ENCODE results near the gene WDR88. TPM values are rescaled to one million over a fixed set of nuclear protein-coding genes. Genes with fewer than 3 reads are reported as not detected.
"Not testable (repeated sequence)": the region's sequence is repeated elsewhere in the genome, so short reads cannot be mapped to it uniquely, and the experiment has no call there.

WDR88 gene
- total RNA-seq, 1 donor from 2014 or later, result not detected

DNA sequence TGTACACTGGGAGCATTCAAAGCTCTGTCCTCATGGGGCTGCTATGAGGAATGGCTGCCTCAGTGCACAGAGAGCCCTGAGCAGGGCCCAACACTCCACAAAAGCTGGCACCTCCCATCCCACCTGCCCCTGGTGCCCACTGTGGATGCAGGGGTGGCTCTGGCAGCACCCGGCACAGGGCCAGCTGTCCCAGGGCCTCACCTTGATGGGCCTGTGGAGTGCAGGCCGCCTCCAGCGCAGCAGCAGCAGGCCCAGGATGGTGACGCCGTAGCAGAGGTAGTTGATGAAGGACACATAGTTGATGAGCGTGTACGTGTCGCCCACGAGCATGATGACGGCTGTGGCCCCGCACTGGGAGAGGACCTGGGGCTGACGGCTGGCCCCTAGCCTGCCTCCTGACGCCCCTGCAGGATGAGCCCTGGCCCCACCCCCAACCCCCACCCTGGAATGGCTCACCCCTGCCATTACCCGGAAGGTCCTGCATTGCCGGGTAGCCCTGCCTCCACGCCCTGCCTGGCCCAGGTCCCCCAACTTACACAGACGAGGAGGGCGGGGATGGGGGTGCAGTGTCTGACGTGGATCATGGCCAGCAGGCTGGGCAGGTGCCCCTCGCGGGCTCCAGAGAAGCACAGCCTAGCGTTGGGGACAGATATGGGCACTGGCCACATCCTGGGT is 78.5 kb downstream of the WDR88 start:
- no peak for DNase-seq (ENCODE audit: low spot score)

DNA sequence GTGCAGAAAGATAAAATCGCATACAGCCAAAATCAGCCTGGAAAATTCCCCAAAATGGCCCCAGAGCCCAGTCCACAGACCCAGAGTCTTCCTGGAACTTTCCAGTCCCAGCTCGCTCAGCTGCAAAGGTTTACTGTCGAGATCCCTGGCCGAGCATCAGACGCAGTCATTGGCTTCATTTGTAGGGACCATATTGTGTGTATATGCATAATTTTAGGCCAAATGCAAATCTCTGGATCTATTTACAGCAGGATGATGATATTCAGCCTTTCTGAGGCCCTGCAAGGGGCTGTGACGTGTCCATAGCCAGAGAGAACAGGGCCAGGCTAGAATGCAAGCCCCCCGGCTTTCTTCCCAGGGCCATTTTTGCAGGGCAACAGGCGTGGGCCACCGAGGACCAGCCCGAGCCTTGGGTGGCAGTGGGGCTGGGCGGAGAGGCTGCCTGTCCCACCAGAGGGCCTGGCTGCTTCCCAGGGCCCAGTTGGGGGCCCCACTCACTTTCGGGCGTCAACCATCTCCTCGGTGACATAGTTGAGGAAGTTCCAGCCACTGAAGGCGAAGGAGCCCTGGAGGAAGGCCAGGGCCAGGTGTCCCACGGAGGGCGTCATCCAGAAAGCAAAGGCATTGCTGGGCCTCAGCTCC is 80.0 kb downstream of the WDR88 start:
- DNase-seq (ENCODE audit: low spot score), result no peak

DNA sequence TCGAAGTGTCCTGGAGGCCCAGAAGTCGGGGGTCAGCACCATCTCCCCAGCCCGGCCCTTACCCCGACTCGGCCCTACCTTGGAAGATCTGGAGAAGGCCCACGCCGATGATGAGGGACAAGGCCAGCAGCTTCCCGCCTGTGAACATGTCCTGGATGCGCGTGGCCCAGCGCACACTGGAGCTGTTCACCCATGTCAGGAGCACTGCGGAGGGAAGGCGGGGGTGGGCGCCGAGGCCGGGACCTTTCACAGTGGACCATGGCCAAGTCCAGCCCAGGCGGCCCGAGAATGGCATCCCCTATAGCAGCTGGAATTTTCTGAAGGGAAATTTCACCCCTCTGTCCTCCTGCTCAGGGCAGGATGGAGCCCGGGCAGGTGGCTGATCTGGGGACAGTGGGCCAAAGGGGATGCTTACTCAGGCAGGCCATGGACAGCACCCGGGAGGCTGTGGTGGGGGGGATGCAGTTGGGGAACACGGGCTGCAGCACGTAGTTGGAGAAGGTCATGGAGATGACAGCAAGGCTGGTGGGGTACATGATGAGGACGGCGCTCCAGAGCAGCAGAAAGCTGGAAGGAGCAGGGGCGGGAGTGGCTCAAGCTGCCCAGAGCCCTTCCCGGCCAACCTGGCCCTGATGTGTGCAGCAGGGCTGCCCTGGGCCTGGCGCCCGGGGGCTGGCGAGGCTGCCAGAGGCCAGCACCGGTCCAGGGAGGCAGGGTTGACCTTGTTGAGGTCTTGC is 80.7 kb downstream of the WDR88 start:
- no peak for DNase-seq (ENCODE audit: low spot score)

DNA sequence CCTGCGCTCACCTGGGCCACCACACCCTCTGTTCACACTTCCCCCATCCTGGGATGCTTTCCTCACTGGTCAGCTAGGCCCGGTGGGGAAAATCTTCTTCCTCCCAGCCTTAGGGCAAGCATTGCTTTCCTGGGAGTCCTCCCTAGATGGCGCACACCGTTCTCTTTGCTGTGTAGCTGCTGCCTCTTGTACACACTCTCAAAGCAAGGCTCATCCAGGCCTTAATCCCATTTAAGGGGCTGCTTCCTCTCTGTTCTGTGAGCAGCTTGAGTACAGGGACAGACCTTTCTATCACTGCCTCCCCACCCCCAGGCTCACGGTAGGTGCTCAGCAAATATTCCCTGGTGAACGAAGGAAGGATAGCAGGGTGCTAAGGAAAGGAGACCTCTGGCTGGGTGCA is 82.7 kb downstream of the WDR88 start:
- DNase-seq (ENCODE audit: low spot score), result no peak

DNA sequence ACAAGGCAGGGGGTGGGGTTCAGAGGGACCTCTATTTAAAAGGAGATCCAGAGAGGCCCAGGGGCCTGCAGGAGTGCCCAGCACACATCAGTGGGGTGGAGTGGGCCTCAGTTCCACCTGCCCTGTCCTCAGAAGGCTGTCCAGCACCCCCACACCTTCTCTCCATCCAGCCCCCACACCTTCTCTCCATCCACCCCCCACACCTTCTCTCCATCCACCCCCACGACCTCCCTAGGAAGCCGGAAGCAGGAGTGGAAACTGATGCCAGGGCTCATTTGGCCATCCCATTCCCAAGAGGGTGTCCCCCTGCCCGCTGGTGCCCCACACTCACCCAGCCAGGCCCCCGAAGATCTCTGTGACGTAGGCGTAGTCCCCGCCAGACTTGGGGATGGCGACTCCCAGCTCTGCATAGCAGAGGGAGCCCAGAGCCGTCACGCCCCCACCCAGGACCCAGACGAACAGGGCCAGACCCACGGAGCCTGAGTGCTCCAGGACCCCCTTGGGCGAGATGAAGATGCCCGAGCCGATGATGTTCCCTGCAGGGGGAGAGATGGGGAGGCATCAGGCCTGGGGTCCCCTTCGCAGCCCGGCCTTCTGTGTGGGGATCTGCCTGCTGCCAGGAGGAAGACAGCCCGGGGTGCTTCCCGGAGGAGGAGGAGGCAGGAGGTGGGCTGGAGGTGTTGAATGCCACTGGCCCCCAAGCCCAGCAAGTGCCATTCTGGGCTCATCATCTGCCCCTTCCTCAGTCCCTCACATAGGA is 83.7 kb downstream of the WDR88 start:
- no peak for DNase-seq (ENCODE audit: low spot score)

DNA sequence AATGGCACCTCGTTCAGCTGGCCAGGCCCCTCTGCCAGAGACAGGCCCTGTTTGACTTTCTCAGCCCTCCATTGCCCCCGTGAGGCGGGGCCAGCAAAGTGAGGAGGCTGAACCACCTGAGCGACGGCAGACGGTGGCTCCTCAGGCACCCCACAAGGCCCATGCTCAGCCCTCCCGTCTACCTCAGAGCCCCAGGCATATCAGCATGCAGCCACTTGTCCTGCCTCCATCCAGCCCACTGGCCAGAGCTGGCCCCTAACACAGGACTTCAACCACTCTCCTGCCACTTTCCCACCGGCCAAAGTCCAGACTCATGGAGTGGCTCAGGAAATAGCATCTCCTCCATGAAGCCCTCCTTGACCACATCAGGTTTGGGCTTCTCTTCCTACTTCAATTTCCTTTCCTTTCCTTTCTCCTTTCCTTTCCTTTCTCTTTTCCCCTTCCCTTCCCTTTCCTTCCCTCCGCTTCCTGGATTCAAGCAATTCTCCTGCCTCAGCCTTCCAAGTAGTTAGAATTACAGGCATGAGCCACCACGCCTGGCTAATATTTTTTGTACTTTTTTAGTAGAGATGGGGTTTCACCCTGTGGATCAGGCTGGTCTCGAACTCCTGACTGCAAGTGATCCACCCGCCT is 84.4 kb downstream of the WDR88 start:
- DNase-seq (ENCODE audit: low spot score), result no peak

DNA sequence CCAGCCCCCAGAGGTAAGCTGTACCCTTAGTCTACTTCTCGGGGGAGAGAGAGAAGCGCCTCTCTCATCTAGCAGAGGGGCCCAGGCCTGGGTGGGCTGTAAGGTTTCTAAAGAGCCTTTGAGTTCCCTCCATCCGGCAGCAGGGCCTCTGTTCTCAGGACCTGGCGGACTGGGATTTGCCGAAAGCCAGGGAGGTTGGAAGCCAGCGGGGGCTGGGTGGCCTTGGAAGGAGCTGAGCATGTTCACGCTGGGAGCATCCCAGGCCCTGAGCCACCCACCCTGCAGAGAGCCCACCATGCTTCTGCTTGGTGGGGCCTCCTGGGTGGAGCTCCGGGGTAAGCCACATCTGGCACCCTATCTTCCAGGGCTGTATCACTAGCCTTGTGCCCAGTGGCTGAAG is 86.0 kb downstream of the WDR88 start:
- no peak for DNase-seq (ENCODE audit: low spot score)

DNA sequence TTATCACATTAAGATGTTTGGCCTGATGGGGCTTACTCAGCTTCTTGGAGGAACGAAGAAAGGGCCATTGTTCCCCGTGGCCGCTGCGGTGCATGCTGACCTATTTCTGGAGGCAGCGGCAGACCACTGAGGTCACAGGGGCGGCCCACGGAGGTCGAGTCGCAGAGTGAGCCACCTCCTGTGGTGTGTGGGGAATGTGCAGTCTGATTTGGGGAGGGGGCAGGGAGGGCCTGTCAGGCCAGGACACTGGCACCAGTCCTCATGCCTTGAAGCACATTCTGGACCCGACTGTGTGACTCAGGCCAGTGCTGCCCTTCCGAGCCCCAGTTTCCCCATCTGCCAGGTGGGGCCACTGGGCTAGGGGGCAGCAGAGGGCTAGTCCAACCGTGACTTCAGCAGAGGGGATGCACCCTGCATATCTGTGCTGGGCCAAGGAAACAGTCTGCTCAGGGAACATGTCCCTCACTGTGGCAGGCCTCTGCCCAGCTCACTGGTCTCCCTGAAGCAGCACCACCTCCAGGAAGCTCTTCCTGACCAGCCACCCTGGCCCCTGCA is 87.4 kb downstream of the WDR88 start:
- DNase-seq (ENCODE audit: low spot score), result no peak

DNA sequence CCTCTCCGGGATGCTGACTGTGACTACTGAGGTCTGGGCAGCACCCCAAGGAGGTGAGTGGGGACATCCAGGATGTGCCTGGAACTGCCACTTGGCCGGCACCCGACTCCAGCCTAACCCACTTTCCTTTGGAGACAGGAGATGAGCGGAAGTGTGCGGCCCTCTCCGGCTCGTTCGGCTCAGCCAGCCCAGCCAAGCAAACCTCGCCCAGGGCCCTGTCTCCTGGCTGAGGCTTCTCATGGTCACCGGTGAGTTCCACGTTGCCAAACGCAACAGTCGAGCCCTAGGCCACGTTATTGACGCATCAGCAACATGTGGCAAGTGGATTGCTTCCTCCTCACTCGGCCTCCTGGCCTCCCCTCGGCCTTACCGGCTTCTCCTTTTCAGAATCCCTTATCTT is 88.2 kb downstream of the WDR88 start:
- no peak for DNase-seq (ENCODE audit: low spot score)

DNA sequence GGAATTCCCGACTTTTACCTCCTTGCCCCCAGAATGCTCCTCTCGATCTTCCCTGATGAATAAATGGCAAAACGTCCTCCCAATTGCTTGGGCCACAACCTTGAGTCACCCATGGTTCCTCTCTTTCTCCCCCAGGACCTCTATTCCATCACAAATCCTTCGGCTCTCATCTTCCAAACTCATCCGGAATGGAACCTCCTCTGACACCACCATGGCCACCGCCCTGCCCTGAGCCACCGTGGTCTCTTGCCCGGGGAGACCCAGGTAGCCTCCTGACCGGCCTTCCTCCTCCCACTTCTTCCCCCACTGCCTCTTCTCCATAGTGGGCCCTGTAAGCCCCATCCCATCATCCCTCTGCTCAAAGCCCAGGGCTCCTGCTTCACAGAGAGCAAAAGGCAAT is 88.8 kb downstream of the WDR88 start:
- DNase-seq (ENCODE audit: low spot score), result no peak

DNA sequence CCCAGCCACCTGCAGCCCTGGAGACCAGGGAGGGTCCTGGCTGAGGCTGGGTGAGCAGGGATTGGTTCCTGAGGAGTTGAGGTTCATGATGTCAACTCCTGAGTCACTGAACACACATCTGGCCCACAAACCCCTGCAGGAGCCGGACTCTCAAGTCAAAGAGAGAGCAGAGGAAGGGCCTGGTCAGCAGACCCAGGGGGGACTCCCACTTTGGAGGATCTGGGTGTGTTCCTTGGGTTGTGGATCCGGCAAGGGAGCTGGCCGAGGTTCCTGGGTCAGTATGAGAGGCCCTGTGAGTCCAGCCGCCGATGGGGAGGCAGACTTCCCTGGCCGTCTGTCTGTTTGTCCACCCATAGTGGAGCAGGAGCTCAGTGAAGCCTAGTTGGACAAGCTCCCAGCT is 89.7 kb downstream of the WDR88 start:
- DNase-seq (ENCODE audit: low spot score), result no peak

DNA sequence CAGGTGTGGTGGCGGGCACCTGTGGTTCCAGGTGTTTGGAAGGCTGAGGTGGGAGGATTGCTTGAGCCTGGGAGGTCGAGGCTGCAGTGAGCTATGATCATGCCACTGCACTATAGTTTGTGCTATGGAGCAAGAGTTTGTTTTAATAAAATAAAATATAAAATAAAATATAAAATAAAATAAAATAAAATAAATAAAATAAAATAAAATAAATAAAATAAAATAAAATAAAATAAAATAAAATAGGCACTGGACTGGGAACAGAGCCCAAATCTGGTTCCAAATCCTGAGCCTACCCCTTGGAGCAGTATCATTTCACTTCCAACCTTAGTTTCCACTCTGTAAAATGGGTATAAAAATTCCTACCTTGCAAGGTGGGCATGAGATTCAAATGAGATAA is 90.3 kb downstream of the WDR88 start:
- DNase-seq (ENCODE audit: low spot score), result not testable (repeated sequence)

DNA sequence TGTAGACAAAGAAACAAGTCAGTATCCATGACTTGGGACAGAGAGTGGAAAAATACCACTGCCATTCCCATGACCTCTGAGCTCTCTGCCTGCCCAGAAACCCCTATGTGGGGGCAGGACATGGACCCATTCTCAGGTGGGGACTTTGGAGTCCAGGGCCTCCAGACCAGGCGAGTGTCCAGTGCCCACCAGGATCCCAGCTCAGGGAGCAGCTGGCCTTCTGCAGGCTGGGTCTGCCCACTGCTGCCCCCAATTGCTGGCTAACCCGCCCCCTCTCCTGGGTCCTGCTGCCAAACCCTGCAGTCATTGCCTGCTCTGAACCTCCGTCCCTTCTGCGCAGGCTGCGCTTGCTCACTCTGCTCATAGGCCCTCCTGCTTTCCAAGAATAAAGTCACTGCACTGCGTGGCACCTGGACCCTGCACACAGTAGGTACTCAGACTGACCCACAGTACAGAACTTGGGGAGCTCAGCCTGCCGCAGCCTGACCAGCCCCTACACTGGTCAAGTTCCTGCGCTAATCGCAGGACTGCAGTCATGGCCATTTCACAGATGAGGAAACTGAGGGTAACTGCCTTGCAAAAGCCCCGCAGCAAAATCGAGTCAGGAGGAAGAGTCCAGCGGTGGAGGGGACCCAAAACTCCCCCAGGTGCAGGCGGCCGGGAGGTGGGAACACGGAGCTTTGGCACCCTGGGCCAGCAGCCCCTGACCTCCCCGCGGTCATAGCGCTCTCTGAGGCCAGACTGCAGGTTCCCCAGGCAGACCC is 93.0 kb downstream of the WDR88 start:
- no peak for DNase-seq (ENCODE audit: low spot score)

Other genes starting within 250 kb of the WDR88 start
- 25.4 TPM for gene CEP89, start 160.2 kb upstream of the WDR88 start, total RNA-seq
- 4.9 TPM for gene FAAP24, start 159.9 kb upstream of the WDR88 start, total RNA-seq
- gene RHPN2, start 67.2 kb upstream of the WDR88 start, total RNA-seq, result 18.4 TPM
- 14.9 TPM for gene GPATCH1, start 50.9 kb upstream of the WDR88 start, total RNA-seq
- gene LRP3, start 62.2 kb downstream of the WDR88 start, total RNA-seq, result 15.0 TPM
- gene SLC7A10, start 93.7 kb downstream of the WDR88 start, total RNA-seq, result not detected
- gene CEBPA, start 170.4 kb downstream of the WDR88 start, total RNA-seq, result 34.1 TPM
- 31.3 TPM for gene CEBPG, start 241.6 kb downstream of the WDR88 start, total RNA-seq

All from ureter (tissue), 1 donor.